Right hindlimb (tissue), 1 donor: ENCODE measurements around the gene TNFAIP8L1.
A peak's percentile ranks its signal among the peaks of the same experiment; 100 is the strongest.
"Not testable (repeated sequence)": the region's sequence is repeated elsewhere in the genome, so short reads cannot be mapped to it uniquely, and the experiment has no call there.

Source experiments
- DNase-seq: peaks from one replicate; pipeline ENCODE4 v3.0.0-alpha.2; 2018

The TNFAIP8L1 gene

GRCh38 chr19:4638828-4639530, at the start of gene TNFAIP8L1:
Gene TNFAIP8L1, plus strand, starts transcription at chr19:4639516. Its CDS starts 12,354 bp downstream, at chr19:4651870.
- peak; percentile 97 for DNase-seq

- no peak for DNase-seq
Observed at GRCh38 chr19:4589579-4590410, 49.5 kb upstream of the TNFAIP8L1 start.

GRCh38 chr19:4590559-4590958, 48.8 kb upstream of the TNFAIP8L1 start:
- no peak for DNase-seq

GRCh38 chr19:4591320-4591719, 48.0 kb upstream of the TNFAIP8L1 start:
- no peak for DNase-seq

- no peak for DNase-seq
Observed at GRCh38 chr19:4592445-4592844, 46.9 kb upstream of the TNFAIP8L1 start.

- DNase-seq: no peak
Observed at GRCh38 chr19:4593409-4593851, 45.9 kb upstream of the TNFAIP8L1 start.

- no peak for DNase-seq
Observed at GRCh38 chr19:4594201-4594600, 45.1 kb upstream of the TNFAIP8L1 start.

- not testable (repeated sequence) for DNase-seq
Observed at GRCh38 chr19:4595158-4595557, 44.2 kb upstream of the TNFAIP8L1 start.

- DNase-seq: peak; percentile 69
Observed at GRCh38 chr19:4596033-4596904, 43.0 kb upstream of the TNFAIP8L1 start.

GRCh38 chr19:4597278-4597974, 41.9 kb upstream of the TNFAIP8L1 start:
- DNase-seq: no peak

- DNase-seq: peak; percentile 68
Observed at GRCh38 chr19:4597975-4598671, 41.2 kb upstream of the TNFAIP8L1 start.

GRCh38 chr19:4598712-4599111, 40.6 kb upstream of the TNFAIP8L1 start:
- DNase-seq: no peak

- no peak for DNase-seq
Observed at GRCh38 chr19:4600082-4600481, 39.2 kb upstream of the TNFAIP8L1 start.

GRCh38 chr19:4600893-4601292, 38.4 kb upstream of the TNFAIP8L1 start:
- no peak for DNase-seq

- no peak for DNase-seq
Observed at GRCh38 chr19:4602173-4602788, 37.0 kb upstream of the TNFAIP8L1 start.

GRCh38 chr19:4602915-4603314, 36.4 kb upstream of the TNFAIP8L1 start:
- DNase-seq: no peak

- DNase-seq: no peak
Observed at GRCh38 chr19:4604912-4605311, 34.4 kb upstream of the TNFAIP8L1 start.

- DNase-seq: no peak
Observed at GRCh38 chr19:4606181-4606580, 33.1 kb upstream of the TNFAIP8L1 start.

- peak; percentile 85 for DNase-seq
Observed at GRCh38 chr19:4606921-4607678, 32.2 kb upstream of the TNFAIP8L1 start.

GRCh38 chr19:4609878-4610511, 29.3 kb upstream of the TNFAIP8L1 start:
- DNase-seq: no peak
